KMS-11 (cell line): Measurements from ENCODE around the gene TANC1.

ENCODE experiments used
- H2AFZ ChIP-seq: fragments of 200-600 bp; sonication (generic); 2 replicates; pipeline ENCODE4 v1.6.1; 2016; ENCODE audit warnings: antibody characterized with exemption, mixed run types, low read depth
- H3K27ac ChIP-seq: fragments of 200-600 bp; sonication (generic); 2 replicates; pipeline ENCODE4 v1.6.1; 2016; ENCODE audit warnings: mild to moderate bottlenecking, mixed run types
- H3K27me3 ChIP-seq: fragments of 200-600 bp; sonication (generic); 2 replicates; pipeline ENCODE4 v1.6.1; 2017; ENCODE audit warnings: mild to moderate bottlenecking, low read depth, mixed run types, moderate library complexity; ENCODE audit not compliant: insufficient read depth
- H3K36me3 ChIP-seq: fragments of 200-600 bp; sonication (generic); 2 replicates; pipeline ENCODE4 v1.6.1; 2017; ENCODE audit warnings: mild to moderate bottlenecking, mixed run types; ENCODE audit not compliant: insufficient read depth
- H3K4me1 ChIP-seq: fragments of 200-600 bp; sonication (generic); 2 replicates; pipeline ENCODE4 v1.6.1; 2016; ENCODE audit warnings: mild to moderate bottlenecking, low read depth, mixed run types; ENCODE audit not compliant: poor library complexity, severe bottlenecking
- H3K4me2 ChIP-seq: fragments of 200-600 bp; sonication (generic); 2 replicates; pipeline ENCODE4 v1.7.0; 2016; ENCODE audit warnings: mild to moderate bottlenecking, mixed run types
- H3K4me3 ChIP-seq: fragments of 200-600 bp; sonication (generic); IDR thresholded peaks from 2 replicates; pipeline ENCODE4 v1.6.1; 2017; ENCODE audit warnings: low read depth, low read length, mixed read lengths; ENCODE audit not compliant: insufficient read depth
- H3K79me2 ChIP-seq: fragments of 200-600 bp; sonication (generic); 2 replicates; pipeline ENCODE4 v1.6.1; 2016; ENCODE audit warnings: low read depth, mixed run types; ENCODE audit not compliant: insufficient read depth
- H3K9ac ChIP-seq: fragments of 200-600 bp; sonication (generic); 2 replicates; pipeline ENCODE4 v1.6.1; 2016; ENCODE audit warnings: mild to moderate bottlenecking, mixed run types
- H4K20me1 ChIP-seq: fragments of 200-600 bp; sonication (generic); 2 replicates; pipeline ENCODE4 v1.6.1; 2016; ENCODE audit warnings: mild to moderate bottlenecking, mixed run types; ENCODE audit not compliant: insufficient read depth
- CTCF ChIP-seq: fragments of 200-600 bp; sonication (generic); conservative IDR thresholded peaks from 2 replicates; pipeline ENCODE4 v1.6.1; 2017; ENCODE audit warnings: low read depth, mild to moderate bottlenecking, antibody characterized with exemption, low read length, moderate library complexity, mixed read lengths

The TANC1 gene

GRCh38 chr2:159256159-159256558 lies 287.7 kb downstream of the TANC1 start:
- Histone ChIP-seq H3K4me1 (no peaks in the 10 kb centered on the region), H3K9ac (no peak overlapping the region), H2AFZ (no peak overlapping the region), H4K20me1 (no peaks in the 10 kb centered on the region), H3K79me2 (no peaks in the 10 kb centered on the region), H3K4me2 (no peak overlapping the region), H3K27me3 (no peaks in the 10 kb centered on the region), H3K36me3 (no peaks in the 10 kb centered on the region), H3K27ac (no peak overlapping the region), H3K4me3 (no peak overlapping the region)
- no peak for TF ChIP-seq CTCF

DNA sequence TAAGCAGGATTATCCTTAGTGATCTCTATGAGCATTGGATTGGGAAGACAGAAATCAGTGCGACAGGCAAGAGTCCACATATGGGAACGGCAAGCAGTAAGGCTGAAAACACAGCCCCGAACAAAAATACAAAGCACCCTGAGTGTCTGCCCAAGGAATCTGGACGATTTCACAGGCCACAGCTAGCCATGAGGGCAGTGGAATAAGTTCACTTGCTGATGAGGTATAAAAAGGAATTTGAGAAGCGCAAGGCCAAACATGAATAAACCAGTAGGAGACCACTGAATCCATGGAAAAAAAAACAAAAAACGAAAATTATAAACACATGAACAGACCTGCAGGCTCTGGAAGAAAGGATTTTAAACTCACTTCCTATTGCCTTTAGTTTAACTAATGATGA lies 293.8 kb downstream of the TANC1 start:
- Histone ChIP-seq H2AFZ (no peak overlapping the region), H3K4me2 (no peak overlapping the region), H3K4me3 (no peak overlapping the region), H4K20me1 (no peaks in the 10 kb centered on the region), H3K27ac (no peak overlapping the region), H3K36me3 (no peaks in the 10 kb centered on the region), H3K9ac (no peak overlapping the region), H3K27me3 (no peaks in the 10 kb centered on the region), H3K79me2 (no peaks in the 10 kb centered on the region), H3K4me1 (no peaks in the 10 kb centered on the region)
- TF ChIP-seq CTCF = no peak

- Histone ChIP-seq H3K9ac (no peak overlapping the region), H3K4me3 (no peak overlapping the region), H2AFZ (no peak overlapping the region), H3K27me3 (no peaks in the 10 kb centered on the region), H4K20me1 (no peaks in the 10 kb centered on the region), H3K4me2 (no peak overlapping the region), H3K36me3 (no peaks in the 10 kb centered on the region), H3K79me2 (no peaks in the 10 kb centered on the region), H3K4me1 (no peaks in the 10 kb centered on the region), H3K27ac (no peak overlapping the region)
- no peak for TF ChIP-seq CTCF
Observed at GRCh38 chr2:159262904-159263303, 294.5 kb downstream of the TANC1 start.

- H3K36me3 ChIP-seq = no peaks in the 10 kb centered on the region
- H3K4me2 ChIP-seq = no peak overlapping the region
- H2AFZ ChIP-seq = no peak overlapping the region
- no peaks in the 10 kb centered on the region for H3K79me2 ChIP-seq
- H4K20me1 ChIP-seq = no peaks in the 10 kb centered on the region
- H3K27me3 ChIP-seq = no peaks in the 10 kb centered on the region
- no peak overlapping the region for H3K9ac ChIP-seq
- H3K4me3 ChIP-seq = no peak overlapping the region
- no peaks in the 10 kb centered on the region for H3K4me1 ChIP-seq
- H3K27ac ChIP-seq = no peak overlapping the region
- TF ChIP-seq CTCF = no peak
Observed at GRCh38 chr2:159265171-159265576, 296.7 kb downstream of the TANC1 start.

DNA sequence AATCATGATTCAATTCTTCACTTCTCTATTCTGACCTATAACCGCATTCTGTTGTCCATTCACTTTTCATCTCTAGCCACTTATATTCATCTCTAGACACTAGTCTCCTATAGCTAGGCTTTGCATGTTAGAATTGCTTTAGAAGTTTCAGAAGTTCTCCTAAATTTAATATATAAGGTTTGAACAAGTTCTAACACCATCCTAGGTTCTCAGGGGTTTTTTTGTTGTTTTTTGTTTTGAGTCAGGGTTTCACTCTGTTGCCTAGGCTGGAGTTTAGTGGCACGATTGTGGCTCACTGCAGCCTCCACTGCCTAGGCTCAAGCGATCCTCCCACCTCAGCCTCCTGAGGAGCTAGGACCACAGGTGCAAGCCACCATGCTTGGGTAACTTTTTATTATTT lies 298.1 kb downstream of the TANC1 start:
- H3K4me3 ChIP-seq = no peak overlapping the region
- H3K79me2 ChIP-seq = no peaks in the 10 kb centered on the region
- no peaks in the 10 kb centered on the region for H3K36me3 ChIP-seq
- no peak overlapping the region for H2AFZ ChIP-seq
- H3K27ac ChIP-seq = no peak overlapping the region
- no peaks in the 10 kb centered on the region for H3K27me3 ChIP-seq
- H4K20me1 ChIP-seq = no peaks in the 10 kb centered on the region
- no peak overlapping the region for H3K9ac ChIP-seq
- no peaks in the 10 kb centered on the region for H3K4me1 ChIP-seq
- H3K4me2 ChIP-seq = no peak overlapping the region
- TF ChIP-seq CTCF = no peak
